WTC11 (cell line): ENCODE results near the gene MED22. TPM values are rescaled to one million over a fixed set of nuclear protein-coding genes. Genes with fewer than 3 reads are reported as not detected.

Experiments used
- ATAC-seq: fragments of 200-7000 bp; cut with Tn5 transposase; 2 replicates; pipeline ENCODE4 v1.10.0; 2021; ENCODE audit warnings: mild to moderate bottlenecking, moderate library complexity
- CTCF ChIA-PET: fragments of 300-600 bp; sonication (Branson Sonifier 250); formaldehyde crosslinking; loops from one replicate; lab custom pipeline; 2021; ENCODE audit warnings: antibody characterized with exemption; lab: Charles Lee
- POLR2A ChIA-PET: fragments of 350-600 bp; sonication (Branson Sonifier 250); formaldehyde crosslinking; loops from one replicate; lab custom pipeline; 2021; ENCODE audit warnings: antibody characterized with exemption; lab: Charles Lee
- DNase-seq: peaks from one replicate; pipeline ENCODE4 v3.0.0; 2021; ENCODE audit warnings: low spot score
- H3K27ac Mint-ChIP-seq: 2 replicates; pipeline ENCODE4 v1.8.0; 2021; ENCODE audit warnings: mixed read lengths
- H3K27me3 Mint-ChIP-seq: 2 replicates; pipeline ENCODE4 v1.8.0; 2021; ENCODE audit warnings: low read depth, mild to moderate bottlenecking, moderate library complexity, mixed read lengths
- H3K36me3 Mint-ChIP-seq: 2 replicates; pipeline ENCODE4 v1.8.0; 2021; ENCODE audit warnings: mixed read lengths
- H3K4me1 Mint-ChIP-seq: 2 replicates; pipeline ENCODE4 v1.8.0; 2022; ENCODE audit warnings: mixed read lengths
- H3K4me3 Mint-ChIP-seq: 2 replicates; pipeline ENCODE4 v1.8.0; 2021; ENCODE audit warnings: mild to moderate bottlenecking, moderate library complexity, mixed read lengths
- H3K9me3 Mint-ChIP-seq: 2 replicates; pipeline ENCODE4 v1.8.0; 2021; ENCODE audit warnings: mixed read lengths
- AR ChIP-seq: fragments of 250-450 bp; sonication (Bioruptor Pico); IDR thresholded peaks from 2 replicates; pipeline ENCODE4 v1.9.0; 2021; ENCODE audit warnings: mild to moderate bottlenecking
- ARID4B ChIP-seq: sonication (generic); formaldehyde crosslinking; IDR thresholded peaks from 2 replicates; pipeline ENCODE4 v1.8.0; 2023; ENCODE audit warnings: missing genetic modification reagents, mild to moderate bottlenecking, borderline replicate concordance
- ATF3 ChIP-seq: sonication (generic); formaldehyde crosslinking; conservative IDR thresholded peaks from 2 replicates; pipeline ENCODE4 v1.8.1; 2022; ENCODE audit warnings: mild to moderate bottlenecking, missing genetic modification reagents
- E2F1 ChIP-seq: sonication (generic); formaldehyde crosslinking; IDR thresholded peaks from 2 replicates; pipeline ENCODE4 v1.8.0; 2022; ENCODE audit warnings: mild to moderate bottlenecking, missing genetic modification reagents
- ERG ChIP-seq: fragments of 250-450 bp; sonication (Bioruptor Pico); IDR thresholded peaks from 2 replicates; pipeline ENCODE4 v1.8.0; 2021; ENCODE audit warnings: mild to moderate bottlenecking
- FOXJ3 ChIP-seq: sonication (generic); formaldehyde crosslinking; IDR thresholded peaks from 2 replicates; pipeline ENCODE4 v1.9.0; 2021; ENCODE audit warnings: missing genetic modification reagents, mild to moderate bottlenecking, borderline replicate concordance
- FOXP4 ChIP-seq: sonication (generic); formaldehyde crosslinking; IDR thresholded peaks from 2 replicates; pipeline ENCODE4 v1.8.0; 2022; ENCODE audit warnings: mild to moderate bottlenecking, missing genetic modification reagents
- GABPB1 ChIP-seq: sonication (generic); formaldehyde crosslinking; IDR thresholded peaks from 2 replicates; pipeline ENCODE4 v1.8.1; 2023; ENCODE audit warnings: mild to moderate bottlenecking, missing genetic modification reagents
- GRHL2 ChIP-seq: fragments of 250-450 bp; sonication (Bioruptor Pico); IDR thresholded peaks from 2 replicates; pipeline ENCODE4 v1.8.0; 2022; ENCODE audit warnings: mild to moderate bottlenecking, moderate library complexity; ENCODE audit not compliant: insufficient replicate concordance, severe bottlenecking
- HMGA2 ChIP-seq: fragments of 250-450 bp; sonication (Bioruptor Pico); IDR thresholded peaks from 2 replicates; pipeline ENCODE4 v1.4.0; 2021; ENCODE audit warnings: mild to moderate bottlenecking, moderate library complexity
- IRF2 ChIP-seq: sonication (generic); formaldehyde crosslinking; IDR thresholded peaks from 2 replicates; pipeline ENCODE4 v1.8.0; 2022; ENCODE audit warnings: low read depth, missing genetic modification reagents, borderline replicate concordance
- NFYB ChIP-seq: sonication (generic); formaldehyde crosslinking; conservative IDR thresholded peaks from 2 replicates; pipeline ENCODE4 v1.8.0; 2022; ENCODE audit warnings: low read depth, missing genetic modification reagents
- PRDM15 ChIP-seq: sonication (generic); formaldehyde crosslinking; IDR thresholded peaks from 2 replicates; pipeline ENCODE4 v1.8.0; 2022; ENCODE audit warnings: missing genetic modification reagents
- SOX15 ChIP-seq: fragments of 250-450 bp; sonication (Bioruptor Pico); IDR thresholded peaks from 2 replicates; pipeline ENCODE4 v1.9.0; 2021; ENCODE audit warnings: mild to moderate bottlenecking
- TEAD1 ChIP-seq: sonication (generic); formaldehyde crosslinking; IDR thresholded peaks from 2 replicates; pipeline ENCODE4 v1.8.0; 2022; ENCODE audit warnings: mild to moderate bottlenecking, missing genetic modification reagents
- ZNF138 ChIP-seq: sonication (generic); formaldehyde crosslinking; conservative IDR thresholded peaks from 2 replicates; pipeline ENCODE4 v1.8.1; 2022; ENCODE audit warnings: mild to moderate bottlenecking, moderate library complexity, missing genetic modification reagents
- ZNF671 ChIP-seq: fragments of 250-450 bp; sonication (Bioruptor Pico); IDR thresholded peaks from 2 replicates; pipeline ENCODE4 v1.8.0; 2021; ENCODE audit warnings: mild to moderate bottlenecking
- total RNA-seq: library from RNA; stranded (reverse); gene quantifications from 3 replicates; pipeline ENCODE4 v1.2.3, GENCODE V29; 2021
- TF ChIP-seq, protein P1 (sequence below): sonication (generic); formaldehyde crosslinking; IDR thresholded peaks from 2 replicates; pipeline ENCODE4 v1.8.1; 2022; ENCODE audit warnings: low read depth, mild to moderate bottlenecking, moderate library complexity, missing genetic modification reagents, borderline replicate concordance

Gene MED22
- total RNA-seq, 1 experiment from 2014 or later, result 59.5 TPM

- TF ChIP-seq AR, result no peak
- TF ChIP-seq FOXP4 (CRISPR knock-in tag), result no peak
- TF ChIP-seq HMGA2 (CRISPR knock-in tag), result no peak
- TF ChIP-seq, protein P1, sequence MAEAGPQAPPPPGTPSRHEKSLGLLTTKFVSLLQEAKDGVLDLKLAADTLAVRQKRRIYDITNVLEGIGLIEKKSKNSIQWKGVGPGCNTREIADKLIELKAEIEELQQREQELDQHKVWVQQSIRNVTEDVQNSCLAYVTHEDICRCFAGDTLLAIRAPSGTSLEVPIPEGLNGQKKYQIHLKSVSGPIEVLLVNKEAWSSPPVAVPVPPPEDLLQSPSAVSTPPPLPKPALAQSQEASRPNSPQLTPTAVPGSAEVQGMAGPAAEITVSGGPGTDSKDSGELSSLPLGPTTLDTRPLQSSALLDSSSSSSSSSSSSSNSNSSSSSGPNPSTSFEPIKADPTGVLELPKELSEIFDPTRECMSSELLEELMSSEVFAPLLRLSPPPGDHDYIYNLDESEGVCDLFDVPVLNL (CRISPR knock-in tag), result no peak
- TF ChIP-seq SOX15 (CRISPR knock-in tag), result no peak
- TF ChIP-seq E2F1, result no peak
- no peak for TF ChIP-seq ZNF138 (CRISPR knock-in tag)
- TF ChIP-seq GABPB1 (CRISPR knock-in tag), result no peak
- no peak for TF ChIP-seq GRHL2 (CRISPR knock-in tag)
- no peak for TF ChIP-seq ATF3
- no peak for TF ChIP-seq ARID4B
- no peak for TF ChIP-seq NFYB (CRISPR knock-in tag)
- no peak for TF ChIP-seq IRF2 (CRISPR knock-in tag)
- TF ChIP-seq ZNF671 (CRISPR knock-in tag), result no peak
- TF ChIP-seq FOXJ3 (CRISPR knock-in tag), result no peak
- no peak for TF ChIP-seq PRDM15 (CRISPR knock-in tag)
- no peak for TF ChIP-seq TEAD1
- no peak for TF ChIP-seq ERG (CRISPR knock-in tag)
- ATAC-seq, result no peak
- H3K4me1 Mint-ChIP-seq, result no peaks in the 10 kb centered on the region
- H3K4me3 Mint-ChIP-seq, result no peak overlapping the region
- H3K36me3 Mint-ChIP-seq, result no peaks in the 10 kb centered on the region
- peaks cover 11% of the 10 kb centered on the region for H3K9me3 Mint-ChIP-seq
- no peak for DNase-seq
- POLR2A ChIA-PET, result no interaction called here
- CTCF ChIA-PET, result interaction anchor here (1.7 to 2.0 kb wide), 2 partner anchors 116 to 118 kb away, joined by 6 to 12 read pairs; no protein-coding TSS in a partner anchor
- no peak overlapping the region for H3K27ac Mint-ChIP-seq
- peaks cover 14% of the 10 kb centered on the region; the same call in 1 of the 2 replicates for H3K27me3 Mint-ChIP-seq
Measured at GRCh38 chr9:133304158-133304470, 43.8 kb downstream of the MED22 start.
